GM18519 (cell line): ENCODE results near the gene ADGRL2.
"Not testable (repeated sequence)": the region's sequence is repeated elsewhere in the genome, so short reads cannot be mapped to it uniquely, and the experiment has no call there.

Experiments used
- ATAC-seq: cut with Tn5 transposase; IDR thresholded peaks from one replicate; pipeline ENCODE4 v1.9.1; 2021; ENCODE audit warnings: mild to moderate bottlenecking, moderate library complexity; ENCODE audit not compliant: unreplicated experiment, low FRiP score

Gene ADGRL2

GRCh38 chr1:81844477-81844876 lies 43.7 kb downstream of the ADGRL2 start:
- no peak for ATAC-seq

- ATAC-seq = no peak
Measured at GRCh38 chr1:81846630-81847029, 45.9 kb downstream of the ADGRL2 start.

GRCh38 chr1:81847063-81847462 lies 46.3 kb downstream of the ADGRL2 start:
- ATAC-seq = no peak

- no peak for ATAC-seq
Measured at GRCh38 chr1:81848880-81849682, 48.3 kb downstream of the ADGRL2 start.

GRCh38 chr1:81850031-81850430 lies 49.3 kb downstream of the ADGRL2 start:
- no peak for ATAC-seq

GRCh38 chr1:81850495-81850894 lies 49.8 kb downstream of the ADGRL2 start:
- ATAC-seq = no peak

- no peak for ATAC-seq
Measured at GRCh38 chr1:81851217-81851616, 50.5 kb downstream of the ADGRL2 start.

- no peak for ATAC-seq
Measured at GRCh38 chr1:81852961-81853360, 52.2 kb downstream of the ADGRL2 start.

GRCh38 chr1:81867235-81867634 lies 66.5 kb downstream of the ADGRL2 start:
- ATAC-seq = no peak

GRCh38 chr1:81869307-81869706 lies 68.6 kb downstream of the ADGRL2 start:
- no peak for ATAC-seq

GRCh38 chr1:81871091-81871490 lies 70.4 kb downstream of the ADGRL2 start:
- not testable (repeated sequence) for ATAC-seq

GRCh38 chr1:81873946-81874345 lies 73.2 kb downstream of the ADGRL2 start:
- ATAC-seq = no peak

GRCh38 chr1:81874461-81874860 lies 73.7 kb downstream of the ADGRL2 start:
- ATAC-seq = no peak

- no peak for ATAC-seq
Measured at GRCh38 chr1:81874940-81875339, 74.2 kb downstream of the ADGRL2 start.

GRCh38 chr1:81876901-81877733 lies 76.4 kb downstream of the ADGRL2 start:
- ATAC-seq = no peak

GRCh38 chr1:81877940-81878339 lies 77.2 kb downstream of the ADGRL2 start:
- no peak for ATAC-seq

GRCh38 chr1:81878538-81878937 lies 77.8 kb downstream of the ADGRL2 start:
- ATAC-seq = no peak

GRCh38 chr1:81880781-81881180 lies 80.0 kb downstream of the ADGRL2 start:
- no peak for ATAC-seq

- no peak for ATAC-seq
Measured at GRCh38 chr1:81885291-81885690, 84.6 kb downstream of the ADGRL2 start.

- not testable (repeated sequence) for ATAC-seq
Measured at GRCh38 chr1:81886292-81886691, 85.6 kb downstream of the ADGRL2 start.

GRCh38 chr1:81887421-81888144 lies 86.8 kb downstream of the ADGRL2 start:
- ATAC-seq = no peak
